BLaER1 (cell line): ENCODE measurements around the gene PAK4.
"Not testable (repeated sequence)": the region's sequence is repeated elsewhere in the genome, so short reads cannot be mapped to it uniquely, and the experiment has no call there.

ENCODE experiments used
- H3K27ac ChIP-seq: shearing (Covaris generic); formaldehyde crosslinking; 2 replicates; pipeline ENCODE4 v1.8.1; 2022
- H3K27me3 ChIP-seq: shearing (Covaris generic); formaldehyde crosslinking; 2 replicates; pipeline ENCODE4 v1.8.1; 2022
- H3K36me3 ChIP-seq: shearing (Covaris generic); formaldehyde crosslinking; 2 replicates; pipeline ENCODE4 v1.8.1; 2022
- H3K4me1 ChIP-seq: shearing (Covaris generic); formaldehyde crosslinking; 2 replicates; pipeline ENCODE4 v1.8.1; 2022
- H3K4me2 ChIP-seq: shearing (Covaris generic); formaldehyde crosslinking; 2 replicates; pipeline ENCODE4 v1.8.1; 2022
- H3K4me3 ChIP-seq: shearing (Covaris generic); formaldehyde crosslinking; 2 replicates; pipeline ENCODE4 v1.8.1; 2022
- H3K9ac ChIP-seq: shearing (Covaris generic); formaldehyde crosslinking; 2 replicates; pipeline ENCODE4 v1.8.1; 2022
- H3K9me3 ChIP-seq: shearing (Covaris generic); formaldehyde crosslinking; 2 replicates; pipeline ENCODE4 v1.8.1; 2022
- H4K20me1 ChIP-seq: shearing (Covaris generic); formaldehyde crosslinking; 2 replicates; pipeline ENCODE4 v1.8.1; 2022
- Cebpa-rat ChIP-seq: shearing (Covaris generic); IDR thresholded peaks from 2 replicates; pipeline ENCODE4 v1.8.1; 2022

Gene PAK4

GRCh38 chr19:39085392-39085791 lies 40.2 kb upstream of the PAK4 start:
- no peak overlapping the region for H3K4me3 ChIP-seq
- H4K20me1 ChIP-seq: no peaks in the 10 kb centered on the region
- H3K9ac ChIP-seq: no peak overlapping the region
- peaks cover 56% of the 10 kb centered on the region for H3K27me3 ChIP-seq
- TF ChIP-seq Cebpa-rat: no peak
- no peak overlapping the region for H3K27ac ChIP-seq
- H3K4me2 ChIP-seq: no peak overlapping the region
- no peaks in the 10 kb centered on the region; the same call in 1 of the 2 replicates for H3K4me1 ChIP-seq
- H3K9me3 ChIP-seq: no peaks in the 10 kb centered on the region
- no peaks in the 10 kb centered on the region for H3K36me3 ChIP-seq

- H3K4me3 ChIP-seq: no peak overlapping the region
These were observed 39.2 kb upstream of the PAK4 start for GRCh38 chr19:39086386-39086785.

GRCh38 chr19:39087907-39088686 lies 37.5 kb upstream of the PAK4 start:
- no peak for TF ChIP-seq Cebpa-rat
- Histone ChIP-seq H3K36me3 (no peaks in the 10 kb centered on the region), H3K4me1 (no peaks in the 10 kb centered on the region; the same call in 1 of the 2 replicates), H3K9ac (no peak overlapping the region), H3K27me3 (peaks cover 34% of the 10 kb centered on the region), H3K4me3 (no peak overlapping the region), H3K4me2 (no peak overlapping the region), H3K9me3 (no peaks in the 10 kb centered on the region), H4K20me1 (no peaks in the 10 kb centered on the region), H3K27ac (no peak overlapping the region)

More at GRCh38 chr19:39086386-39086785, 39.2 kb upstream of the PAK4 start:
- no peaks in the 10 kb centered on the region for H3K36me3 ChIP-seq
- TF ChIP-seq Cebpa-rat: no peak
- no peaks in the 10 kb centered on the region for H3K9me3 ChIP-seq
- H3K27me3 ChIP-seq: peaks cover 51% of the 10 kb centered on the region
- H3K27ac ChIP-seq: no peak overlapping the region
- H3K4me2 ChIP-seq: no peak overlapping the region
- H3K4me1 ChIP-seq: no peaks in the 10 kb centered on the region; the same call in 1 of the 2 replicates
- H3K9ac ChIP-seq: no peak overlapping the region
- H4K20me1 ChIP-seq: no peaks in the 10 kb centered on the region

GRCh38 chr19:39090016-39090415 lies 35.6 kb upstream of the PAK4 start:
- H3K4me2 ChIP-seq, H3K27ac ChIP-seq, H3K4me1 ChIP-seq, H4K20me1 ChIP-seq, H3K36me3 ChIP-seq, H3K9ac ChIP-seq, H3K9me3 ChIP-seq, H3K4me3 ChIP-seq: not testable (repeated sequence)
- H3K27me3 ChIP-seq: peaks cover 15% of the 10 kb centered on the region

- peaks cover 6% of the 10 kb centered on the region for H3K27me3 ChIP-seq
- H3K27ac ChIP-seq: no peak overlapping the region
- no peak for TF ChIP-seq Cebpa-rat
- H3K4me1 ChIP-seq: no peaks in the 10 kb centered on the region
- H3K36me3 ChIP-seq: no peaks in the 10 kb centered on the region
- H3K4me2 ChIP-seq: no peak overlapping the region
- H3K9me3 ChIP-seq: peaks cover 12% of the 10 kb centered on the region
- no peak overlapping the region for H3K4me3 ChIP-seq
- H4K20me1 ChIP-seq: no peaks in the 10 kb centered on the region
- no peak overlapping the region for H3K9ac ChIP-seq
These were observed 34.7 kb upstream of the PAK4 start for GRCh38 chr19:39090881-39091280.

- not testable (repeated sequence) for H3K27ac ChIP-seq, H3K4me2 ChIP-seq, H3K36me3 ChIP-seq, H4K20me1 ChIP-seq, H3K9ac ChIP-seq, H3K4me1 ChIP-seq, H3K27me3 ChIP-seq, H3K4me3 ChIP-seq
- H3K9me3 ChIP-seq: peaks cover 14% of the 10 kb centered on the region
These were observed 29.6 kb upstream of the PAK4 start for GRCh38 chr19:39095799-39096540.

- Histone ChIP-seq H4K20me1 (no peaks in the 10 kb centered on the region), H3K27ac (no peak overlapping the region), H3K9ac (no peak overlapping the region), H3K4me3 (no peak overlapping the region), H3K9me3 (peaks cover 14% of the 10 kb centered on the region), H3K36me3 (no peaks in the 10 kb centered on the region), H3K4me1 (0 out of 2 replicates have a peak, but pooled peaks cover 5% of the 10 kb centered on the region), H3K27me3 (no peaks in the 10 kb centered on the region), H3K4me2 (no peak overlapping the region)
- no peak for TF ChIP-seq Cebpa-rat
These were observed 28.3 kb upstream of the PAK4 start for GRCh38 chr19:39097299-39097698.

- Histone ChIP-seq H4K20me1 (no peaks in the 10 kb centered on the region), H3K27ac (no peak overlapping the region), H3K4me2 (no peak overlapping the region), H3K9me3 (peaks cover 14% of the 10 kb centered on the region), H3K27me3 (no peaks in the 10 kb centered on the region), H3K4me3 (no peak overlapping the region), H3K4me1 (0 out of 2 replicates have a peak, but pooled peaks cover 5% of the 10 kb centered on the region), H3K36me3 (no peaks in the 10 kb centered on the region), H3K9ac (no peak overlapping the region)
- no peak for TF ChIP-seq Cebpa-rat
These were observed 27.9 kb upstream of the PAK4 start for GRCh38 chr19:39097721-39098120.

- 0 out of 2 replicates have a peak, but pooled peaks cover 5% of the 10 kb centered on the region for H3K4me1 ChIP-seq
- TF ChIP-seq Cebpa-rat: no peak
- no peaks in the 10 kb centered on the region for H4K20me1 ChIP-seq
- H3K9ac ChIP-seq: no peak overlapping the region
- peaks cover 14% of the 10 kb centered on the region for H3K9me3 ChIP-seq
- no peak overlapping the region for H3K4me3 ChIP-seq
- H3K27me3 ChIP-seq: no peaks in the 10 kb centered on the region
- no peaks in the 10 kb centered on the region for H3K36me3 ChIP-seq
- no peak overlapping the region for H3K4me2 ChIP-seq
- H3K27ac ChIP-seq: no peak overlapping the region
These were observed 27.0 kb upstream of the PAK4 start for GRCh38 chr19:39098365-39099269.
